Measurements from ENCODE around the gene RAB37. TPM values are rescaled to one million over a fixed set of nuclear protein-coding genes. Genes with fewer than 3 reads are reported as not detected.

Gene RAB37
- total RNA-seq, 4 donors from 2014 or later = 0.87 to 4.4 (median 2.3) TPM

DNA sequence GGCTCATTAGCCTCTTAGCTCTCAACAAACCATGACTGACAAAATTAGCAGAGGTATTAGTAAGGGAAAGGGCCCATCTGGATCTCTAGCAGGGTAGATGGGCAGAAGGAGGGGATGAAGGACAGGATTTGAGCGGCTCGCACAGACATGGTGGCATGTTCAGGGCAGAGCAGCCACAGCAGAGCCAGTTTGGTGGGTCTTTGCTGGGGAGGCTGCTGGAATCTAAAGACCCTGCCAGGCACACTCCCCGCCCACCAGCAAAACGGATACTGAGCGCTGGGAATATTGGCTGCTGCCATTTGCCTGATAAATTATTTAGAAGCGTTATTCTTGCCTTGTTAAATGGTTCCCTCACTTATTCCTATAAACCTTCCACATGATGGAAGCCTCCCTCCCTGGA lies 59.8 kb downstream of the RAB37 start:
- TF ChIP-seq EP300 (IDR thresholded peaks at IDR 0.05) (no peak), POLR2A (IDR thresholded peaks at IDR 0.05) (no peak)
- TF ChIP-seq, protein P1, sequence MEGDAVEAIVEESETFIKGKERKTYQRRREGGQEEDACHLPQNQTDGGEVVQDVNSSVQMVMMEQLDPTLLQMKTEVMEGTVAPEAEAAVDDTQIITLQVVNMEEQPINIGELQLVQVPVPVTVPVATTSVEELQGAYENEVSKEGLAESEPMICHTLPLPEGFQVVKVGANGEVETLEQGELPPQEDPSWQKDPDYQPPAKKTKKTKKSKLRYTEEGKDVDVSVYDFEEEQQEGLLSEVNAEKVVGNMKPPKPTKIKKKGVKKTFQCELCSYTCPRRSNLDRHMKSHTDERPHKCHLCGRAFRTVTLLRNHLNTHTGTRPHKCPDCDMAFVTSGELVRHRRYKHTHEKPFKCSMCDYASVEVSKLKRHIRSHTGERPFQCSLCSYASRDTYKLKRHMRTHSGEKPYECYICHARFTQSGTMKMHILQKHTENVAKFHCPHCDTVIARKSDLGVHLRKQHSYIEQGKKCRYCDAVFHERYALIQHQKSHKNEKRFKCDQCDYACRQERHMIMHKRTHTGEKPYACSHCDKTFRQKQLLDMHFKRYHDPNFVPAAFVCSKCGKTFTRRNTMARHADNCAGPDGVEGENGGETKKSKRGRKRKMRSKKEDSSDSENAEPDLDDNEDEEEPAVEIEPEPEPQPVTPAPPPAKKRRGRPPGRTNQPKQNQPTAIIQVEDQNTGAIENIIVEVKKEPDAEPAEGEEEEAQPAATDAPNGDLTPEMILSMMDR (IDR thresholded peaks at IDR 0.05) = no peak
- Histone ChIP-seq H3K27ac (no peak overlapping the region), H3K4me1 (no peaks in the 10 kb centered on the region), H3K9me3 (no peaks in the 10 kb centered on the region), H3K36me3 (peaks cover 0 to 95% (median 0%) of the 10 kb centered on the region in 3 donors), H3K27me3 (no peaks in the 10 kb centered on the region), H3K4me3 (no peak overlapping the region)
- no peak for DNase-seq (ENCODE audit: low spot score in 2 of 2)
- 73 to 74% methylated on average over 6 of the region's 6 CpGs for WGBS, 2 donors

Other genes with a start within 250 kb of the RAB37 start
- gene CD300LB, start 205.8 kb upstream of the RAB37 start, total RNA-seq = under 1 TPM in 2 of 4 donors, not detected in 2; 0.21 to 0.44 TPM
- gene CD300C, start 191.1 kb upstream of the RAB37 start, total RNA-seq = 1 to 10 TPM in 2 of 4 donors, under 1 TPM in 1, not detected in 1; 0.59 to 1.8 (median 1.7) TPM
- not detected for gene CD300H, start 169.7 kb upstream of the RAB37 start, total RNA-seq
- not detected for gene CD300LD, start 145.0 kb upstream of the RAB37 start, total RNA-seq
- 1 to 10 TPM in 1 of 4 donors, under 1 TPM in 3; under 0.01 to 1.8 (median 0.51) TPM for gene CD300E, start 113.5 kb upstream of the RAB37 start, total RNA-seq
- gene CD300LF, start 24.3 kb upstream of the RAB37 start, total RNA-seq = 1 to 10 TPM in 1 of 4 donors, not detected in 3; 2.1 TPM
- 10 to 100 TPM; 42.2 to 55.2 (median 53.0) TPM for gene NHERF1, start 11.4 kb downstream of the RAB37 start, total RNA-seq
- gene NAT9, start 39.1 kb downstream of the RAB37 start, total RNA-seq = 10 to 100 TPM; 27.5 to 78.6 (median 43.2) TPM
- 1 to 10 TPM in 1 of 4 donors, under 1 TPM in 3; 0.22 to 3.6 (median 0.50) TPM for gene GRIN2C, start 122.6 kb downstream of the RAB37 start, total RNA-seq
- gene FDXR, start 135.7 kb downstream of the RAB37 start, total RNA-seq = 10 to 100 TPM in 1 of 4 donors, 1 to 10 TPM in 3; 3.9 to 12.1 (median 8.8) TPM
- gene FADS6, start 156.4 kb downstream of the RAB37 start, total RNA-seq = not detected
- under 1 TPM in 1 of 4 donors, not detected in 3; 0.87 TPM for gene USH1G, start 186.0 kb downstream of the RAB37 start, total RNA-seq
- gene OTOP2, start 187.0 kb downstream of the RAB37 start, total RNA-seq = not detected
- gene OTOP3, start 198.6 kb downstream of the RAB37 start, total RNA-seq = not detected
- 10 to 100 TPM in 1 of 4 donors, 1 to 10 TPM in 3; 5.7 to 11.6 (median 8.9) TPM for gene HID1, start 235.5 kb downstream of the RAB37 start, total RNA-seq

All from tibial nerve (tissue), 4 donors.